Osteocyte (in vitro differentiated cells): ENCODE data around the gene CDC42EP3. TPM values are rescaled to one million over a fixed set of nuclear protein-coding genes. Genes with fewer than 3 reads are reported as not detected.

Experiments used
- DNase-seq: peaks from one replicate; pipeline ENCODE4 v3.0.0; 2021; ENCODE audit warnings: mixed read lengths; ENCODE audit not compliant: unreplicated experiment; ENCODE audit errors: extremely low spot score
- H3K27ac Mint-ChIP-seq: one replicate; pipeline ENCODE4 v1.8.0; 2021; ENCODE audit warnings: mild to moderate bottlenecking, mixed read lengths; ENCODE audit not compliant: unreplicated experiment
- H3K27me3 Mint-ChIP-seq: one replicate; pipeline ENCODE4 v1.8.0; 2021; ENCODE audit warnings: mixed read lengths; ENCODE audit not compliant: unreplicated experiment
- H3K36me3 Mint-ChIP-seq: one replicate; pipeline ENCODE4 v1.8.0; 2021; ENCODE audit warnings: mixed read lengths; ENCODE audit not compliant: unreplicated experiment
- H3K4me1 Mint-ChIP-seq: one replicate; pipeline ENCODE4 v1.8.0; 2021; ENCODE audit warnings: mixed read lengths; ENCODE audit not compliant: unreplicated experiment
- H3K4me3 Mint-ChIP-seq: one replicate; pipeline ENCODE4 v1.8.0; 2021; ENCODE audit warnings: mild to moderate bottlenecking, moderate library complexity, mixed read lengths; ENCODE audit not compliant: unreplicated experiment
- H3K9me3 Mint-ChIP-seq: one replicate; pipeline ENCODE4 v1.8.0; 2021; ENCODE audit warnings: mixed read lengths; ENCODE audit not compliant: unreplicated experiment
- total RNA-seq: library from RNA; stranded (reverse); gene quantifications from 2 replicates; pipeline ENCODE4 v1.2.1, GENCODE V29; 2021
- TF ChIP-seq, protein P1 (sequence below): fragments of 200-600 bp; sonication (generic); IDR thresholded peaks from 2 replicates; pipeline ENCODE4 v1.5.0; 2021; ENCODE audit warnings: antibody characterized with exemption, mild to moderate bottlenecking, moderate library complexity

Gene CDC42EP3
- total RNA-seq, 1 donor from 2014 or later, result 46.2 TPM

GRCh38 chr2:37683921-37684780, 12.7 kb upstream of the CDC42EP3 start:
- Mint-ChIP-seq H3K27me3 (no peaks in the 10 kb centered on the region), H3K27ac (no peak overlapping the region), H3K4me3 (no peak overlapping the region)

GRCh38 chr2:37683241-37683640, 11.8 kb upstream of the CDC42EP3 start:
- Mint-ChIP-seq H3K27me3 (no peaks in the 10 kb centered on the region), H3K27ac (no peak overlapping the region), H3K36me3 (no peaks in the 10 kb centered on the region), H3K4me3 (no peak overlapping the region), H3K4me1 (peaks cover 5% of the 10 kb centered on the region), H3K9me3 (peaks cover 6% of the 10 kb centered on the region)
- TF ChIP-seq, protein P1, sequence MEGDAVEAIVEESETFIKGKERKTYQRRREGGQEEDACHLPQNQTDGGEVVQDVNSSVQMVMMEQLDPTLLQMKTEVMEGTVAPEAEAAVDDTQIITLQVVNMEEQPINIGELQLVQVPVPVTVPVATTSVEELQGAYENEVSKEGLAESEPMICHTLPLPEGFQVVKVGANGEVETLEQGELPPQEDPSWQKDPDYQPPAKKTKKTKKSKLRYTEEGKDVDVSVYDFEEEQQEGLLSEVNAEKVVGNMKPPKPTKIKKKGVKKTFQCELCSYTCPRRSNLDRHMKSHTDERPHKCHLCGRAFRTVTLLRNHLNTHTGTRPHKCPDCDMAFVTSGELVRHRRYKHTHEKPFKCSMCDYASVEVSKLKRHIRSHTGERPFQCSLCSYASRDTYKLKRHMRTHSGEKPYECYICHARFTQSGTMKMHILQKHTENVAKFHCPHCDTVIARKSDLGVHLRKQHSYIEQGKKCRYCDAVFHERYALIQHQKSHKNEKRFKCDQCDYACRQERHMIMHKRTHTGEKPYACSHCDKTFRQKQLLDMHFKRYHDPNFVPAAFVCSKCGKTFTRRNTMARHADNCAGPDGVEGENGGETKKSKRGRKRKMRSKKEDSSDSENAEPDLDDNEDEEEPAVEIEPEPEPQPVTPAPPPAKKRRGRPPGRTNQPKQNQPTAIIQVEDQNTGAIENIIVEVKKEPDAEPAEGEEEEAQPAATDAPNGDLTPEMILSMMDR, result no peak
- no peak for DNase-seq

More at GRCh38 chr2:37683921-37684780, 12.7 kb upstream of the CDC42EP3 start:
- H3K4me1 Mint-ChIP-seq, result peaks cover 14% of the 10 kb centered on the region
- peaks cover 6% of the 10 kb centered on the region for H3K9me3 Mint-ChIP-seq
- DNase-seq, result no peak
- H3K36me3 Mint-ChIP-seq, result no peaks in the 10 kb centered on the region
- TF ChIP-seq, protein P1, result no peak

- no peaks in the 10 kb centered on the region for H3K27me3 Mint-ChIP-seq
- H3K4me3 Mint-ChIP-seq, result no peak overlapping the region
- peaks cover 6% of the 10 kb centered on the region for H3K9me3 Mint-ChIP-seq
- peaks cover 4% of the 10 kb centered on the region for H3K4me1 Mint-ChIP-seq
- no peaks in the 10 kb centered on the region for H3K36me3 Mint-ChIP-seq
- TF ChIP-seq, protein P1, result no peak
- H3K27ac Mint-ChIP-seq, result no peak overlapping the region
- no peak for DNase-seq
Observed at GRCh38 chr2:37682473-37682872, 11.0 kb upstream of the CDC42EP3 start.

DNA sequence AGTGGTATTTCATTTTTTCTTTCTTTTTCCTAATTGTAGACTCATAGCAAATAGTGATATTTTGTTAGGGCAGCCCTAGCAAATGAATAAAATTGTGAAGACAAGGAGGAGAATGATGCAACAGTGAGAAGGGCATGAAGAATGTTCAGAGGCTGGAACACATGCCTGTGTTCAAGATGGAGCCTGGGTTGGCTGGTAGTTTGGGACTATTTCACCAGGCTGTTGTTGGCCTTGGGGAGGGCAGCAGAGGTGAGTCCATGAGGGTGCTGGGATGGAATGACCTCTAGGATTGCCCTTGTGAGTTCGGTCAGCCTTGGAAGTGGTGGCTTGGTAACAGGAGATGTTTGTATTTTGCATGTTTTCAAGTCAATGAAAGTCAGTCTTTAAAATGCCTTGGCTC, 10.1 kb upstream of the CDC42EP3 start:
- H3K36me3 Mint-ChIP-seq, result no peaks in the 10 kb centered on the region
- peaks cover 6% of the 10 kb centered on the region for H3K9me3 Mint-ChIP-seq
- TF ChIP-seq, protein P1, result no peak
- H3K4me3 Mint-ChIP-seq, result no peak overlapping the region
- no peak overlapping the region for H3K27ac Mint-ChIP-seq
- no peaks in the 10 kb centered on the region for H3K4me1 Mint-ChIP-seq
- DNase-seq, result no peak
- H3K27me3 Mint-ChIP-seq, result no peaks in the 10 kb centered on the region

DNA sequence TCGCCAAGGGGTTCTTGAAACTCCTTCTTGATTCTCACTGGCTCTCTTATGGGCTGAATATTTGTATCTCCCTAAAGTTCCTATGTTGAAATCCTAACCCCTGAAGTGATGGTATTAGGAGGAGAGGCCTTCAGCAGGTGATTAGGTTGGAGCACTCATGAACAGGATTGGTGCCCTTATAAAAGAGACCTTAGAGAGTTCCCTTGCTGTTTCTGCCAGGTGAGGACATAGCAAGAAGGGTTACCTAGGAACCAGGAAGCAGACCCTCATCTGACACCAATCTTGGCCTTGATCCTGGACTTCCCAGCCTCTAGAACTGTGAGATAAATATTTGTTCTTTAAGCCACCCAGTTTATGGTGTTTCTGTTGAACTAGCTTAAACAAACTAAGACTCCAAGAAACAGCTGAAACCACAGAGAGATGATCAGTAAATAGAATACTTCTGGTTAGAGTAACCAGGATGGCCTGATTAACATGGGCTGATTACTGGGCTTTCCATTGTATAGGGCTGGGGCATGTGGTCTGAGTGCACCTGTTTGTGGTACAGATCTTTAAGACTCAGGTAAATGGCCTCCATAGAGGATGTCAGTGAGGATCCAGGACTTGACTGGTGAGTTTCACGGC, 7.7 kb upstream of the CDC42EP3 start:
- H3K36me3 Mint-ChIP-seq, result no peaks in the 10 kb centered on the region
- no peak for DNase-seq
- H3K9me3 Mint-ChIP-seq, result peaks cover 5% of the 10 kb centered on the region
- no peaks in the 10 kb centered on the region for H3K4me1 Mint-ChIP-seq
- no peak overlapping the region for H3K27ac Mint-ChIP-seq
- H3K4me3 Mint-ChIP-seq, result no peak overlapping the region
- TF ChIP-seq, protein P1, result no peak
- no peaks in the 10 kb centered on the region for H3K27me3 Mint-ChIP-seq
